Left lung (tissue), 10 donors: Measurements from ENCODE around the gene TEX9. TPM values are rescaled to one million over a fixed set of nuclear protein-coding genes. Genes with fewer than 3 reads are reported as not detected.

Experiments used
- ATAC-seq: fragments of 200-7000 bp; cut with Tn5 transposase; one replicate; pipeline ENCODE4 v1.9.1; 2020; ENCODE audit warnings: moderate library complexity
- DNase-seq, 4 donors: peaks; one replicate each; pipeline ENCODE4 v3.0.0-alpha.2; 2013 to 2020
- H3K27ac ChIP-seq, 2 donors: fragments of 200-600 bp; sonication (generic) in 1 of 2; one replicate each; pipeline versions ENCODE4 v1.5.0 to v1.8.0; 2020 to 2021
- H3K27me3 ChIP-seq, 2 donors: fragments of 200-600 bp; sonication (generic) in 1 of 2; one replicate each; pipeline versions ENCODE4 v1.5.0 to v1.8.0; 2020 to 2021
- H3K36me3 ChIP-seq, 2 donors: fragments of 200-600 bp; sonication (generic) in 1 of 2; one replicate each; pipeline versions ENCODE4 v1.5.0 to v1.8.0; 2020 to 2021
- H3K4me1 ChIP-seq, 2 donors: fragments of 200-600 bp; one replicate each; pipeline ENCODE4 v1.8.0; 2021
- H3K4me3 ChIP-seq, 2 donors: fragments of 200-600 bp; sonication (generic) in 1 of 2; one replicate each; pipeline versions ENCODE4 v1.5.0 to v1.8.0; 2020 to 2021; ENCODE audit warnings: mild to moderate bottlenecking in 1 of 2
- H3K9me3 ChIP-seq, 2 donors: fragments of 200-600 bp; sonication (generic) in 1 of 2; one replicate each; pipeline versions ENCODE4 v1.5.0 to v1.8.0; 2020 to 2021
- intact Hi-C, 2 donors: fragments of 100-400 bp; cut with DNase I; formaldehyde crosslinking; loops; one replicate each; pipeline versions ENCODE4 v1.11.2 to v1.14.2; 2022
- polyA plus RNA-seq, 6 donors: library from polyadenylated mRNA; unstranded; fragments of 120-200 nt; gene quantifications; one replicate each; pipeline ENCODE4 v1.2.1, GENCODE V29; 2013; ENCODE audit not compliant: insufficient read length in 6 of 6
- total RNA-seq, 2 donors: library from RNA; stranded (reverse); fragmentation: NEBNext Ultra II Directional; extraction: Animal tissue kit (Norgen Biotek cat#: 25700); gene quantifications; one replicate each; pipeline ENCODE4 v1.2.1, GENCODE V29; 2021
- TF ChIP-seq, protein P1 (sequence below), 2 donors: fragments of 200-600 bp; sonication (generic) in 1 of 2; IDR thresholded peaks; one replicate each; pipeline versions ENCODE4 v1.5.0 to v1.8.0; 2021; ENCODE audit warnings: antibody characterized with exemption in 2 of 2
- donor health status: DM: no; HTN: yes; CAD: no.
- donor health status: DM: no; HTN: no; CAD: no.

Gene TEX9
- total and polyA plus RNA-seq, 8 donors, result 6.3 to 19.4 (median 16.7) TPM

DNA sequence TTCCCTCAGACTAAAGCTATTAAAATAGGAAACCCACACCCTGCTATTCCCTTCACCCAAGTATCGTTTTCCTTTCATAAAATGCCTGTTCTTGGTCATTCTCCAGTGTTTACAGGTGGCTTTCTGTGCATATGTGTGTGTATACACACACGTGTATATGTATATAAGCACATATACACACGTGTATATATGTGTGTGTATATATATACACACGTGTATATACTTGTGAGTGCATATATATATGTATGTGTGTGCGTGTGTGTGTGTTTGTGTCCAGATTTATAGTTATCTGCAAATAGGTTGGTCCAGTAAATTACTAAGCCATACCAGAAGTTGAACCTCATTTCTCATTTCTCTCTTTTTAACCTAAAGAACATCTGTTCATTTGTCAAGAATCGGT, 15.7 kb upstream of the TEX9 start:
- TF ChIP-seq, protein P1, sequence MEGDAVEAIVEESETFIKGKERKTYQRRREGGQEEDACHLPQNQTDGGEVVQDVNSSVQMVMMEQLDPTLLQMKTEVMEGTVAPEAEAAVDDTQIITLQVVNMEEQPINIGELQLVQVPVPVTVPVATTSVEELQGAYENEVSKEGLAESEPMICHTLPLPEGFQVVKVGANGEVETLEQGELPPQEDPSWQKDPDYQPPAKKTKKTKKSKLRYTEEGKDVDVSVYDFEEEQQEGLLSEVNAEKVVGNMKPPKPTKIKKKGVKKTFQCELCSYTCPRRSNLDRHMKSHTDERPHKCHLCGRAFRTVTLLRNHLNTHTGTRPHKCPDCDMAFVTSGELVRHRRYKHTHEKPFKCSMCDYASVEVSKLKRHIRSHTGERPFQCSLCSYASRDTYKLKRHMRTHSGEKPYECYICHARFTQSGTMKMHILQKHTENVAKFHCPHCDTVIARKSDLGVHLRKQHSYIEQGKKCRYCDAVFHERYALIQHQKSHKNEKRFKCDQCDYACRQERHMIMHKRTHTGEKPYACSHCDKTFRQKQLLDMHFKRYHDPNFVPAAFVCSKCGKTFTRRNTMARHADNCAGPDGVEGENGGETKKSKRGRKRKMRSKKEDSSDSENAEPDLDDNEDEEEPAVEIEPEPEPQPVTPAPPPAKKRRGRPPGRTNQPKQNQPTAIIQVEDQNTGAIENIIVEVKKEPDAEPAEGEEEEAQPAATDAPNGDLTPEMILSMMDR (IDR thresholded peaks at IDR 0.05), result no peak
- no peaks in the 10 kb centered on the region for H3K27me3 ChIP-seq
- H3K27ac ChIP-seq, result no peak overlapping the region
- H3K4me3 ChIP-seq, result no peak overlapping the region
- no peak for DNase-seq
- no peaks in the 10 kb centered on the region for H3K9me3 ChIP-seq
- intact Hi-C loops, result no loop called here
- H3K4me1 ChIP-seq, result no peaks in the 10 kb centered on the region
- ATAC-seq, result no peak
- no peaks in the 10 kb centered on the region for H3K36me3 ChIP-seq

DNA sequence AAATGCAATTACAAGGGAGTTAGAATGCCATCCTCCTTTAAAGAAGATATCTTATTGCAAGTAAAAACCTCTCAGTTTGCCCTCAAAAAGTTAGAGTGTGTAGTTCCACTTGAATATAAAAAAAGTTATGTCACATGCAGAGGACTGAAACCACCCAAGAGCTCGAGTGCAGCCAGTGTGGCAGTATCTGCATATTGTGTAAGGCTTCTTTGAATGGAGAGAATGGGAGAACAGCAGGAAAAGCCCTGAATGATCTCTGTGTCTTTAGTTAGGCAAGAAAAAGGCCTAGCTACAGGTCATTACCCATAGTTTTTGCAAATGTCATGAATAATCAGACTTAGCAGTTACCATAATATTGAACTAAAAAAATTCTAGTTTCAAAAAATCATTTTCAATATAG, 13.9 kb upstream of the TEX9 start:
- Histone ChIP-seq H3K9me3 (no peaks in the 10 kb centered on the region), H3K27ac (no peak overlapping the region), H3K4me3 (no peak overlapping the region), H3K4me1 (no peaks in the 10 kb centered on the region), H3K36me3 (no peaks in the 10 kb centered on the region), H3K27me3 (no peaks in the 10 kb centered on the region)
- TF ChIP-seq, protein P1 (IDR thresholded peaks at IDR 0.05), result no peak
- intact Hi-C loops, result no loop called here
- no peak for DNase-seq
- ATAC-seq, result no peak

DNA sequence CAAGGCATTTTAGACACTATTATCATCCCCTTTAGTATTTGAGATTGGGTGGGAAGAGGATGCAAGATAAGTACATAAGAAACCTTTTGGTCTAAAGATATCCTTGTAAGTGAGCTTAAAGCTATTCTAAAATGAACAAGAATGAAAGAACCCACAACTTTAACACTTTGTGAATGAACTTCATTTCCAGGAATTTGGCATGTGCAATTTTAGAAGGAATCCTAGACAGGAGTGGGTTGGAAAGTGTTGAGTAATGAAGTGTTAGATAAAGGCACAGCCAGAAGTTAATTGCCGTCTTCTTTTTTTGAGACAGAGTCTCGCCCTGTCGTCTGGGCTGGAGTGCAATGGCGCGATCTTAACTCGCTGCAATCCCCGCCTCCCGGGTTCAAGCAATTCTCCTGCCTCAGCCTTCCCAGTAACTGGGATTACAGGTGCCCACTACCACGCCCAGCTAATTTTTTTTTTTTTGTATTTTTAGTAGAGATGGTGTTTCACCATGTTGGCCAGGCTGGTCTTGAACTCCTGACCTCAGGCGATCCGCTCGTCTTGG, 13.2 kb upstream of the TEX9 start:
- TF ChIP-seq, protein P1 (IDR thresholded peaks at IDR 0.05), result no peak
- Histone ChIP-seq H3K9me3 (no peaks in the 10 kb centered on the region), H3K4me1 (no peaks in the 10 kb centered on the region), H3K27ac (no peak overlapping the region), H3K36me3 (no peaks in the 10 kb centered on the region), H3K4me3 (no peak overlapping the region), H3K27me3 (no peaks in the 10 kb centered on the region)
- no peak for ATAC-seq
- intact Hi-C loops, result no loop called here
- no peak for DNase-seq

DNA sequence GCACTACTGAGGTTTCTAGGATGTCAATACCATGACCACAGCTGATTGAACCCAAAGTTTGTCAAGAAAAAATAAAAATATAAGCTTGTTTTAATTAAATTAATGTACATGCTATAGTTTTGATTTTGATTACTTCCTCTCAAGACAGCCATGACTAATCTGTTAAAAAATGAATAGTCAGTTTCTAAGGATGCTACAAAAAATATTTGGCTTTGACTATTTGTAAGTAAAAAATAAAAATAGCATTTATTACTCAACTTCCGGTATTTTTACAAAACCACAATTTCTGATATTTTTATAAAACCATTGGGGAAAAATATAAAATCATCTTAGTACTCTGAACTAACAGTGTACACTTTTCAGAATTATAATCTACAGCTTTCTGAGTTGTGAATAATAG, 12.1 kb upstream of the TEX9 start:
- H3K4me1 ChIP-seq, result no peaks in the 10 kb centered on the region
- no peaks in the 10 kb centered on the region for H3K27me3 ChIP-seq
- no peaks in the 10 kb centered on the region for H3K36me3 ChIP-seq
- TF ChIP-seq, protein P1 (IDR thresholded peaks at IDR 0.05), result no peak
- ATAC-seq (no peak), DNase-seq (no peak)
- H3K27ac ChIP-seq, result no peak overlapping the region
- intact Hi-C loops, result no loop called here
- H3K4me3 ChIP-seq, result no peak overlapping the region
- H3K9me3 ChIP-seq, result no peaks in the 10 kb centered on the region

DNA sequence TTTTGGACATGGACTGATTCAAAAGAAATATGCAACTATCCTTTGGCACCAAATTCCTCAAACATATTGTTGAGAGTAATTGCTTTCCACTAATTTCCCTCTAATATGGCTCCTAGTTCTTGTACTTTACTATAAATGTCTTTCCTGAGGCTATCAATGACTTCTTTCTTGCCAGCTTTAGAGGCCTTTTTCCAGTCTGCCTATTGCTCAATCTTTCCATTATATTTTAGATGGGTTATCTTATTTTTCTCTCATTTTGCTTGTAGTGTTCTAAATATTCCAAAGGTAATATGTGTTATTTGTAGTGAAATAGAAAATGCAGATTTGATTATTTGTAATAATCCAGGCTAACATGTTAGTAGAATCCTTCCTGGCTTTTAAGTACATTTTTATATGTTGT, 11.5 kb upstream of the TEX9 start:
- H3K9me3 ChIP-seq, result no peaks in the 10 kb centered on the region
- ATAC-seq, result no peak
- DNase-seq, result no peak
- H3K27ac ChIP-seq, result no peak overlapping the region
- no peaks in the 10 kb centered on the region for H3K4me1 ChIP-seq
- TF ChIP-seq, protein P1 (IDR thresholded peaks at IDR 0.05), result no peak
- no peak overlapping the region for H3K4me3 ChIP-seq
- no peaks in the 10 kb centered on the region for H3K27me3 ChIP-seq
- no peaks in the 10 kb centered on the region for H3K36me3 ChIP-seq
- intact Hi-C loops, result no loop called here
